ENCODE data around the gene ARHGEF19.

GRCh38 chr1:16199157-16199501, 13.3 kb downstream of the ARHGEF19 start:
- TF ChIP-seq POLR2A (IDR thresholded peaks at IDR 0.05): no peak
- TF ChIP-seq CTCF (IDR thresholded peaks at IDR 0.05): no peak

Data from heart left ventricle (tissue), 13 donors.